Activated naive CD4-positive, alpha-beta T cell treated with anti-CD3 and anti-CD28 coated beads for 36 hours (primary cell): ENCODE data around the gene HOXB6. TPM values are rescaled to one million over a fixed set of nuclear protein-coding genes. Genes with fewer than 3 reads are reported as not detected.

Source experiments
- CTCF ChIA-PET: fragments of 350-600 bp; sonication (Branson Sonifier 250); formaldehyde crosslinking; loops from one replicate; lab custom pipeline; 2021; ENCODE audit warnings: antibody characterized with exemption; lab: Charles Lee
- DNase-seq: peaks from one replicate; pipeline ENCODE4 v3.0.0-alpha.2; 2020
- H3K27ac Mint-ChIP-seq: one replicate; pipeline ENCODE4 v1.8.0; 2021; ENCODE audit warnings: mild to moderate bottlenecking, mixed read lengths
- H3K27me3 Mint-ChIP-seq: one replicate; pipeline ENCODE4 v1.8.0; 2021; ENCODE audit warnings: low read depth, mixed read lengths
- H3K36me3 Mint-ChIP-seq: one replicate; pipeline ENCODE4 v1.8.0; 2021; ENCODE audit warnings: low read depth, mixed read lengths
- H3K4me1 Mint-ChIP-seq: one replicate; pipeline ENCODE4 v1.8.0; 2021; ENCODE audit warnings: low read depth, mixed read lengths
- H3K4me3 Mint-ChIP-seq: one replicate; pipeline ENCODE4 v1.8.0; 2021; ENCODE audit warnings: mild to moderate bottlenecking, moderate library complexity, mixed read lengths
- H3K9me3 Mint-ChIP-seq: one replicate; pipeline ENCODE4 v1.8.0; 2021; ENCODE audit warnings: mixed read lengths
- intact Hi-C: fragments of 100-400 bp; cut with micrococcal nuclease; formaldehyde crosslinking; loops from one replicate; pipeline ENCODE4 v1.15.1; 2023
- total RNA-seq, 2 experiments: library from RNA; stranded (reverse); gene quantifications; one replicate each; pipeline ENCODE4 v1.2.3, GENCODE V29; 2021

Gene HOXB6
- total RNA-seq, 2 experiments from 2014 or later: not detected

DNA sequence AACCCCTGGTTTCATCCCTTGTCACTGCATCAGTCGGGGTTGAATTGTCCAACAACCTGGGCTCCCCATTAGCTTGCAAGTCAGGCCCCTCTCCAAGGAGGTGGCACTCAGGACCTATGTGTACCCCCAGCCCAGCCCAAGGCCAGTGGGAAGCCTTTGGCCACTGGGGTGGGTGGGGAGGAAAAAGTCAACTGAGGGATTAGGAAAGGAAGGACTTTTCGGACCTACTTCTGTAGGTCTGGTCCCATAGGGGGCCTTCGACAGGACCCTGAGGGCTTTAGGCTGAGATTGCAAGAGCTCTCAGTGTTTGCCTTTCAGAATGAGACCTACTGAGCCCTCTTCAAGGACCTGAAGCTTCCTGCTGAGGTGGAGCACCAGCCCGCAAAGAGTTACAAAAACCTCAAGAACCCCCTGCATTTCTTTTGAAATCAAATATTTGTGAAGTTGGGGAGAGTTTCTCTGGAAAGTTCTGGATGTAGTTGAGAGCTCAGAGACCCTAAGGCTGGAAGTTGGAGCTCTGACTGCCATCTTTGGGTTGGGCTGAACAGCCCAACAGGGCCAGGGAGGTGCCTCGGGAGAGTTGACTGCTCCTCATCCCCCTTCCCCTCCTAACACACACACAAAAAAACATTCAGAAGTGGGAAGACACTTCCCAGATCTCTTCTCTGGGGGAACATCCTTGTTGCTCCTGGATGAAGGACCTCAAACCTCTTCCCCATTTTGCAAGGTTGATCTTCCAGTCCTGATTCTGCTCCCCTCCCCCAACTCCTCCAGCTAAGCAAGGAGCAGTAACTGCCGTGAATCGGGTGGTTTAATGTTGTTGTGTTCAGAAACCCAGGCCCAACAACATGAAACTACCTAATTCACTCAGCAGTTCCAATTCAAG lies 27.1 kb upstream of the HOXB6 start:
- Mint-ChIP-seq H3K9me3 (no peaks in the 10 kb centered on the region), H3K4me3 (no peak overlapping the region), H3K27me3 (peaks cover 87% of the 10 kb centered on the region), H3K36me3 (no peaks in the 10 kb centered on the region), H3K4me1 (peaks cover 12% of the 10 kb centered on the region), H3K27ac (no peak overlapping the region)
- DNase-seq: no peak
- CTCF ChIA-PET: interaction anchor here (0.7 to 1.1 kb wide), 3 partner anchors 24 to 892 kb away, joined by 3 to 5 read pairs (median 3); no protein-coding TSS in a partner anchor
- intact Hi-C loops: no loop called here

- peaks cover 8% of the 10 kb centered on the region for H3K4me1 Mint-ChIP-seq
- DNase-seq: no peak
- no peaks in the 10 kb centered on the region for H3K9me3 Mint-ChIP-seq
- CTCF ChIA-PET: no interaction called here
- H3K27me3 Mint-ChIP-seq: peaks cover 84% of the 10 kb centered on the region
- no peaks in the 10 kb centered on the region for H3K36me3 Mint-ChIP-seq
- intact Hi-C loops: no loop called here
- no peak overlapping the region for H3K4me3 Mint-ChIP-seq
- no peak overlapping the region for H3K27ac Mint-ChIP-seq
Measured at GRCh38 chr17:48630925-48631692, 26.3 kb upstream of the HOXB6 start.

GRCh38 chr17:48630009-48630924 lies 25.5 kb upstream of the HOXB6 start:
- Mint-ChIP-seq H3K4me1 (peaks cover 7% of the 10 kb centered on the region), H3K4me3 (no peak overlapping the region), H3K9me3 (no peaks in the 10 kb centered on the region), H3K27me3 (peaks cover 79% of the 10 kb centered on the region), H3K27ac (no peak overlapping the region), H3K36me3 (no peaks in the 10 kb centered on the region)
- intact Hi-C loops: no loop called here
- CTCF ChIA-PET: interaction anchor here (0.5 to 1.4 kb wide), 2 partner anchors 11 to 13 kb away, joined by 3 to 5 read pairs; no protein-coding TSS in a partner anchor
- no peak for DNase-seq

DNA sequence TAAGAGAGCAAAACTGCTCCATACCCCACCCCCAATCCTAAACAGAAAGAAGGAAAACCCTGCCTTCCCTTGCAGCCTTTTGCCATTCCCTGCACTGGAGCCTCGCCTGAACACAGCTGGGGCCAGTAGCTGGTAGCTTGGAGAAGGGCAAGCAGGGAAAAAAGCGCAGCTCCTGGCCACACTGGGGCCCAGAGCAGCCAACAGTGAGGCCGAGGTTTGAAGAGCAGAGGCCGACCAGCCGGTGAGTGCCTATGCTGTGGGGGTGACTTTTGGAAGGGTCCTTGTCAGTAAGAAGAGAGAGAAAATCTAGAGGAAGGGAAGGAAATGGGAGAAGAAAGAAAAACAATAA lies 24.6 kb upstream of the HOXB6 start:
- H3K4me3 Mint-ChIP-seq: no peak overlapping the region
- peaks cover 72% of the 10 kb centered on the region for H3K27me3 Mint-ChIP-seq
- CTCF ChIA-PET: interaction anchor here (0.5 to 1.4 kb wide), 3 partner anchors 10 to 167 kb away, joined by 3 to 7 read pairs (median 5); no protein-coding TSS in a partner anchor
- H3K27ac Mint-ChIP-seq: no peak overlapping the region
- no peaks in the 10 kb centered on the region for H3K9me3 Mint-ChIP-seq
- no peak for DNase-seq
- H3K4me1 Mint-ChIP-seq: peaks cover 7% of the 10 kb centered on the region
- intact Hi-C loops: no loop called here
- no peaks in the 10 kb centered on the region for H3K36me3 Mint-ChIP-seq

DNA sequence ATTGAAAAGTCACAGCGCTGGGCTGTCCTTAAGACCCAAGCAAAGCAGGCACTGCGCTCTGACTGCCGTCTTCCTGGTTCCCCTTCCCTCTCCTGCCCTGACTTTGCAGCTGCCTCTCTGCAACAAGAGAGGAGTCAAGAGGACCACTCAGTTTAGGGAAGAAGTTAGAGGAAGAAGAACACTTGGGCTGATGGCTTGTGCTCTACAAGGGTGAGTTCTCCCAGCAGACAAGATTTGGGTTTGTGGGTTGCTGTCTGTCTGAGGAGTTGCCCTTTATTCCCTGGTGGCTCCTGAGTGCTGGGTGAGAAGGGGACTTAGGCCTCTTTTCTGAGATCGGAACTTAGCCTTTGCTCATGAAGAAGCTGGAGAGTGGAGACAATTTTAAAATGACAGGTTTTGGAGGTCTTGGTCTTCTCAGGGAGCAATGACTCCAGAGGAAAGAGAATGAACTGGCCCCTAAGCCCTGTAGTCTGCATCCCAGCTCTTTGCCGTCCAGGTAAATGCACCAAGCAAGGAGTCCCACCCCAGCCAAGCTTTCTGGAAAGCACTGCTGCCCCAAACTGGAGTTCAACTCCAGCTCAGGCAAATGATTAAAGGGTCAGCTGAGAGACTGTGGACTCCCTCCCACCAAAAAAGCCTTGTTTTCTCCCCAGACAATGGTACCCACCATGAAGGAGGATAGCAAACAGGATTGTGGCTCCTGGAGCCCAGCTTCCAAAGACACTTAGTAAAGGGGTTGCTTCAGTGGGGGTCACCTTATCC lies 24.0 kb upstream of the HOXB6 start:
- intact Hi-C loops: no loop called here
- Mint-ChIP-seq H3K36me3 (no peaks in the 10 kb centered on the region), H3K4me1 (peaks cover 7% of the 10 kb centered on the region), H3K9me3 (no peaks in the 10 kb centered on the region), H3K27me3 (peaks cover 71% of the 10 kb centered on the region), H3K4me3 (no peak overlapping the region), H3K27ac (no peak overlapping the region)
- DNase-seq: no peak
- CTCF ChIA-PET: interaction anchor here (0.5 to 1.4 kb wide), 2 partner anchors 10 to 168 kb away, joined by 5 to 7 read pairs; no protein-coding TSS in a partner anchor

GRCh38 chr17:48627623-48628521 lies 23.1 kb upstream of the HOXB6 start:
- H3K27me3 Mint-ChIP-seq: peaks cover 71% of the 10 kb centered on the region
- H3K4me3 Mint-ChIP-seq: no peak overlapping the region
- H3K27ac Mint-ChIP-seq: no peak overlapping the region
- H3K36me3 Mint-ChIP-seq: no peaks in the 10 kb centered on the region
- H3K4me1 Mint-ChIP-seq: peaks cover 7% of the 10 kb centered on the region
- intact Hi-C loops: no loop called here
- H3K9me3 Mint-ChIP-seq: no peaks in the 10 kb centered on the region
- DNase-seq: no peak
- CTCF ChIA-PET: interaction anchor here (0.6 to 3.5 kb wide), 2 partner anchors 8 to 217 kb away, joined by 3 to 29 read pairs; no protein-coding TSS in a partner anchor

DNA sequence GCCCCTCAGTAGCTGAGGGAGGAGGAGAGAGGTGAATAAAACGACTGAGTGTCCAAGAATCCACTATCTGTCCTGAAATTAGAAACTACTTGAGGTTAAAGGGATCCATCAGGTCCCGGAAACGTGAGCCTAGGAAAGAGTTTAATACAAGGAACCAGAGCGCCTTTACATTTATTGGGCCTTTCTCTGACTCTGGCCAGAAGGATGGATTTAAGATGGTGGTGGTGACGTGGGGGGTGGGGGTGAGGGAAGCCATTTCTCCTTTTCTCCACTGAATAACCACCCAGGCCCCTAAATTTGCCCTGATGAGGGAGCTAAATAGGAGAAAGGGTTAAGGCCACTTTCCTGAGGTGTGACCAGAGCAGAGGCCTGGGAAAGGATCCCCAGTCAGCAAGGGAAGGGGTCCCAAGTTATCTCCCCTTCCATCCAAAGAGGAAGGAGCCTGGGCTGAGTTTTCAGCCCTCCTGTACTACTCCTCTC lies 22.4 kb upstream of the HOXB6 start:
- Mint-ChIP-seq H3K27me3 (peaks cover 71% of the 10 kb centered on the region), H3K36me3 (no peaks in the 10 kb centered on the region), H3K9me3 (no peaks in the 10 kb centered on the region), H3K27ac (no peak overlapping the region), H3K4me1 (peaks cover 7% of the 10 kb centered on the region), H3K4me3 (peak overlapping the region; percentile 86)
- DNase-seq: no peak
- intact Hi-C loops: no loop called here
- CTCF ChIA-PET: interaction anchor here (0.6 to 3.5 kb wide), 2 partner anchors 9 to 218 kb away, joined by 3 to 29 read pairs; no protein-coding TSS in a partner anchor

DNA sequence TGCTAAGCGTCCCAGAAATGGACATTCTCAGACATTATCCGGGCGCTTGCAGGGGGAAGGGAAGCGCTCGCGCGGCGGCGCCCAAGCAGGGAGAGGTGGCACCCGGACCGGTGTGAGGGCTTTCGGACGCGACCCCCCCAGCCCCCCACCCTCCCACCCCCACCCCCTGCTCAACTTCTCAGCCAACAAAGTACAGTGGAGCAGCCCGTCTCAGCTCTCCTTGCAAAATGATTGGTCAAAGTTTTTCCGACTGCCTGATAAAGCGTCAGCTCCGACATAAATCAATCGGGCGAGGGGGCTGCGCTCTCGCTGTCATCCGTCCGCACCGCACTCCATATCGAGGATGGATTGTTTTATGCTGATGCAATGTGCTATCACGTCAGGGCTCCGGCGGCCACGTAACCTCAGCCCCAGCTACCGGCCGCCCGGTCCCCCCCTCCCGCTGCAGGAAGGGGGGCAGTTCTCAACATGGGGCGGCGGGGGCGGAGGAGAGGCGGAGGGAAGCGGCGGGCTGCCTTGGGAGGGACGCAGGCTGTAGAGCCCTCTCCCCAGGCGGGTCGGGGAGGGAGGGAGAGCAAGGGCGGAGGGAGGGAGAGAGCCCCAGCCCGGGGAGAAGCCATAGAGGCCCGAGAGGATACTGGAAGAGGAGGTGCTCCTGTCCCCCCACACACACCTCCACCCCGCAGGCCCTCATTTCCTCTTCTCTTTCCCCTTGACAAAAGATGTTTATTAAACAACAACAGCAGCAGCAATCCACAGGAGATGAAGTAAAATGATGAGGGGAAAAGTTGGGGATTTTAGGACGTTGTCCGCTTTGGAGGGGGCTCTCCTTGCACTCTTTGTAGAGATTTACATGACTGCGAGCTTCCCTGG lies 21.7 kb upstream of the HOXB6 start, which contains the start of gene HOXB9:
Gene HOXB9 (minus strand): TSS at position 114 of the 873 bp plus-strand sequence. CDS start 89 bp downstream, at position 25.
- intact Hi-C loops: loop anchor here (1.0 kb wide), 2 partner anchors 9 to 13 kb away; no protein-coding TSS in a partner anchor
- no peaks in the 10 kb centered on the region for H3K9me3 Mint-ChIP-seq
- DNase-seq: peak; percentile 73

GRCh38 chr17:48625495-48626244 lies 20.9 kb upstream of the HOXB6 start:
- CTCF ChIA-PET: interaction anchor here (0.5 to 3.5 kb wide), 8 partner anchors 10 to 186 kb away, joined by 3 to 29 read pairs (median 4); no protein-coding TSS in a partner anchor
- intact Hi-C loops: loop anchor here (1.0 kb wide), 2 partner anchors 10 to 12 kb away; no protein-coding TSS in a partner anchor
- peak; percentile 55 for DNase-seq
- peak overlapping the region; percentile 86 for H3K4me3 Mint-ChIP-seq
- H3K27ac Mint-ChIP-seq: no peak overlapping the region
- H3K4me1 Mint-ChIP-seq: peaks cover 7% of the 10 kb centered on the region
- H3K36me3 Mint-ChIP-seq: no peaks in the 10 kb centered on the region
- no peaks in the 10 kb centered on the region for H3K9me3 Mint-ChIP-seq
- peaks cover 71% of the 10 kb centered on the region for H3K27me3 Mint-ChIP-seq

More for the DNA sequence above, 21.7 kb upstream of the HOXB6 start, which contains the start of gene HOXB9:
- Mint-ChIP-seq H3K27me3 (peaks cover 70% of the 10 kb centered on the region), H3K27ac (peak within 1 kb of the TSS; percentile 73), H3K36me3 (no peaks in the 10 kb centered on the region), H3K4me1 (peaks cover 7% of the 10 kb centered on the region), H3K4me3 (peak within 1 kb of the TSS; percentile 86)
- CTCF ChIA-PET: interaction anchor here (0.5 to 3.5 kb wide), 7 partner anchors 9 to 600 kb away, joined by 3 to 29 read pairs (median 3); no protein-coding TSS in a partner anchor
